ENCODE data around the gene LRRC8C. TPM values are rescaled to one million over a fixed set of nuclear protein-coding genes. Genes with fewer than 3 reads are reported as not detected.
A peak's percentile ranks its signal among the peaks of the same experiment; 100 is the strongest.

The LRRC8C gene
- total and polyA plus RNA-seq, 2 of the 8 experiments (the other 6 are each of a cell fraction or from before 2014, with no cell fraction given) = 1.1 to 2.1 TPM

- no peak overlapping the region for H2BK5ac ChIP-seq (ENCODE audit: low read depth, low read length)
- H3K27me3 ChIP-seq (replicated peaks in 1 of 4; ENCODE audit: control insufficient read depth in 3 of 4, extremely low read depth in 1 of 4, insufficient read depth in 3 of 4, low read length in 3 of 4) = no peaks in the 10 kb centered on the region; a peak in 1 of 7 replicates
- H3K79me1 ChIP-seq (ENCODE audit: low read depth, low read length) = no peaks in the 10 kb centered on the region
- H4K5ac ChIP-seq (ENCODE audit: insufficient read length, low read depth, low read length) = no peak overlapping the region
- no peak overlapping the region for H2BK12ac ChIP-seq (ENCODE audit: low read depth, low read length)
- POLR2A ChIA-PET (ENCODE audit: partially characterized antibody) = interaction anchor here (1.7 kb wide), 1 partner anchor 10 kb away, joined by 7 read pairs; no protein-coding TSS in a partner anchor
- no peak overlapping the region for H3K18ac ChIP-seq (ENCODE audit: extremely low read depth, low read length)
- no peak overlapping the region for H2AK5ac ChIP-seq (ENCODE audit: low read depth, low read length)
- CTCF ChIA-PET (ENCODE audit: partially characterized antibody) = interaction anchor here (1.0 to 2.0 kb wide), 4 partner anchors 9 to 270 kb away, joined by 3 to 14 read pairs (median 4); no protein-coding TSS in a partner anchor
- H3K9me3 ChIP-seq (ENCODE audit: insufficient read depth in 2 of 2, low read depth in 1 of 2, low read length in 1 of 2) = no peaks in the 10 kb centered on the region
- H3K4me2 ChIP-seq (ENCODE audit: insufficient read depth in 1 of 2, low read depth in 2 of 2, low read length in 2 of 2) = no peak overlapping the region
- no peak overlapping the region for H4K8ac ChIP-seq (ENCODE audit: extremely low read depth, insufficient read depth, low read length)
- H3K79me2 ChIP-seq (ENCODE audit: control insufficient read depth in 1 of 2, insufficient read depth in 2 of 2, low read length in 2 of 2) = no peaks in the 10 kb centered on the region
- DNase-seq (ENCODE audit: low read depth in 1 of 2, low spot score in 2 of 2) = no peak
- H2BK20ac ChIP-seq (ENCODE audit: low read length) = no peak overlapping the region
- 0 out of 2 replicates have a peak overlapping the region, but pooled peaks have one; percentile 13 for H2AFZ ChIP-seq (ENCODE audit: low read length)
- no peak overlapping the region for H3K23ac ChIP-seq (ENCODE audit: insufficient read length)
- H3K36me3 ChIP-seq (ENCODE audit: control insufficient read depth in 2 of 4, insufficient read depth in 4 of 4, low read length in 3 of 4) = no peaks in the 10 kb centered on the region
- H2BK15ac ChIP-seq (ENCODE audit: low read length) = no peak overlapping the region; the same call in 1 of the 2 replicates
- no peaks in the 10 kb centered on the region for H4K20me1 ChIP-seq (replicated peaks in 1 of 2; ENCODE audit: control insufficient read depth in 1 of 2, insufficient read depth in 2 of 2, low read length in 2 of 2)
- no peak overlapping the region for H3K14ac ChIP-seq (ENCODE audit: insufficient read length)
- H3K27ac ChIP-seq (ENCODE audit: low read depth, low read length) = no peak overlapping the region
- no peak overlapping the region for H3K4me3 ChIP-seq (ENCODE audit: extremely low read depth in 1 of 4, insufficient read depth in 2 of 4, low read depth in 3 of 4, low read length in 4 of 4)
- H3K4me1 ChIP-seq (replicated peaks in 1 of 4; ENCODE audit: control insufficient read depth in 3 of 4, insufficient read depth in 4 of 4, low read length in 3 of 4) = no peaks in the 10 kb centered on the region
- H2BK120ac ChIP-seq (replicated peaks; ENCODE audit: low read depth, low read length) = no peak overlapping the region
- TF ChIP-seq BRCA1 (IDR thresholded peaks at IDR 0.05; ENCODE audit: low read depth, low read length) (no peak), SIRT6 (IDR thresholded peaks at IDR 0.05; ENCODE audit: low read length) (no peak), TBP (IDR thresholded peaks at IDR 0.05; ENCODE audit: low read depth, low read length) (no peak), EZH2 (IDR thresholded peaks at IDR 0.05; ENCODE audit: low read depth, low read length, severe bottlenecking) (no peak), SIX5 (IDR thresholded peaks at IDR 0.05; ENCODE audit: low read depth, low read length) (no peak)
- H4K91ac ChIP-seq (replicated peaks; ENCODE audit: insufficient read length, low read length) = no peak overlapping the region
- no peak for FAIRE-seq
- no peak overlapping the region for H3K4ac ChIP-seq (replicated peaks; ENCODE audit: insufficient read length, low read depth, low read length)
- H3K9ac ChIP-seq (replicated peaks in 1 of 4; ENCODE audit: extremely low read depth in 1 of 4, low read depth in 3 of 4, low read length in 3 of 4) = no peak overlapping the region
- H3K56ac ChIP-seq (replicated peaks; ENCODE audit: insufficient read length, low read depth, low read length) = no peak overlapping the region
- H3K23me2 ChIP-seq (ENCODE audit: low read depth, low read length) = no peaks in the 10 kb centered on the region
These were observed 120.8 kb downstream of the LRRC8C start for GRCh38 chr1:89753761-89754160.

Data from H1 (cell line).